Stimulated activated naive CD4-positive, alpha-beta T cell (primary cell): Measurements from ENCODE around the gene FAM200C.

ENCODE experiments used
- DNase-seq, 6 experiments: peaks; one replicate each; lab custom pipeline; 2025; lab: John Stamatoyannopoulos, UW

Gene FAM200C

GRCh38 chr5:160367261-160367660 lies 32.6 kb downstream of the FAM200C start:
- DNase-seq = no peak

GRCh38 chr5:160366230-160366629 lies 33.6 kb downstream of the FAM200C start:
- no peak for DNase-seq

- no peak for DNase-seq
Observed at GRCh38 chr5:160363660-160364395, 36.0 kb downstream of the FAM200C start.

GRCh38 chr5:160363211-160363610 lies 36.6 kb downstream of the FAM200C start:
- DNase-seq = no peak

GRCh38 chr5:160361624-160362228 lies 38.1 kb downstream of the FAM200C start:
- no peak for DNase-seq

GRCh38 chr5:160360310-160360709 lies 39.5 kb downstream of the FAM200C start:
- no peak for DNase-seq

- DNase-seq = no peak
Observed at GRCh38 chr5:160359816-160360215, 40.0 kb downstream of the FAM200C start.

- no peak for DNase-seq
Observed at GRCh38 chr5:160359242-160359641, 40.6 kb downstream of the FAM200C start.

- no peak for DNase-seq
Observed at GRCh38 chr5:160357861-160358411, 41.9 kb downstream of the FAM200C start.

GRCh38 chr5:160357394-160357793 lies 42.5 kb downstream of the FAM200C start:
- no peak for DNase-seq

GRCh38 chr5:160356550-160357347 lies 43.1 kb downstream of the FAM200C start:
- DNase-seq = no peak

- no peak for DNase-seq
Observed at GRCh38 chr5:160354666-160355065, 45.2 kb downstream of the FAM200C start.

- no peak for DNase-seq
Observed at GRCh38 chr5:160353379-160353778, 46.5 kb downstream of the FAM200C start.

GRCh38 chr5:160352308-160352707 lies 47.5 kb downstream of the FAM200C start:
- no peak for DNase-seq

- DNase-seq = no peak
Observed at GRCh38 chr5:160349935-160350303, 49.9 kb downstream of the FAM200C start.

- DNase-seq = no peak
Observed at GRCh38 chr5:160349249-160349934, 50.5 kb downstream of the FAM200C start.

GRCh38 chr5:160348080-160348479 lies 51.8 kb downstream of the FAM200C start:
- DNase-seq = no peak

- no peak for DNase-seq
Observed at GRCh38 chr5:160347448-160347847, 52.4 kb downstream of the FAM200C start.
